HepG2 (cell line): ENCODE measurements around the gene PSORS1C1. TPM values are rescaled to one million over a fixed set of nuclear protein-coding genes. Genes with fewer than 3 reads are reported as not detected.

Experiments
- ATAC-seq: fragments of 200-7000 bp; cut with Tn5 transposase; 3 replicates; pipeline ENCODE4 v1.9.1; 2020; ENCODE audit warnings: mild to moderate bottlenecking, moderate library complexity
- BruUV-seq: library from RNA; stranded (reverse); fragments of 400-500 nt; replicated peaks from 2 replicates; lab custom pipeline; 2021; lab: Mats Ljungman, UMichigan
- CTCF ChIA-PET: fragments of 300-600 bp; formaldehyde crosslinking; extraction: SDS; loops from one replicate; lab custom pipeline; 2021; ENCODE audit warnings: low total read pairs, inconsistent platforms, low intra/inter-chr PET ratio; lab: Yijun Ruan, JAX
- POLR2A ChIA-PET: fragments of 350-600 bp; sonication (Branson Sonifier 250); formaldehyde crosslinking; loops from one replicate; lab custom pipeline; 2020; ENCODE audit warnings: antibody characterized with exemption, inconsistent platforms; lab: Yijun Ruan, JAX
- DNase-seq: peaks from one replicate; pipeline ENCODE4 v3.0.0-alpha.2; 2015; ENCODE audit warnings: low spot score
- FAIRE-seq: peaks from 3 replicates; lab custom pipeline; 2011; peaks lifted over from hg19 to GRCh38; lab: Jason Lieb, UNC
- H2AFZ ChIP-seq: one replicate; pipeline ENCODE4 v1.6.1; 2011; ENCODE audit warnings: low read length, inconsistent platforms
- H3K27ac ChIP-seq: fragments of 300-600 bp; 3 replicates; pipeline ENCODE4 v1.8.0; 2011; ENCODE audit warnings: mixed run types, mild to moderate bottlenecking, mixed read lengths, low read length, inconsistent platforms; ENCODE audit not compliant: insufficient read depth; ENCODE audit errors: extremely low read length
- H3K27me3 ChIP-seq, 2 experiments: fragments of 200-600 bp in 1 of 2; 2 replicates in 1 of 2; 3 replicates in 1 of 2; pipeline versions ENCODE4 v1.6.0 to v1.8.0; 2011; ENCODE audit warnings: low read length in 2 of 2, mild to moderate bottlenecking in 2 of 2, moderate library complexity in 2 of 2, inconsistent platforms in 1 of 2; ENCODE audit not compliant: insufficient read depth in 2 of 2, control insufficient read depth in 1 of 2
- H3K36me3 ChIP-seq, 2 experiments: fragments of 200-600 bp in 1 of 2; replicated peaks in 1 of 2; 2 replicates in 1 of 2; 3 replicates in 1 of 2; pipeline versions ENCODE4 v1.5.1 to v1.8.0; 2011; ENCODE audit warnings: low read length in 2 of 2, inconsistent platforms in 1 of 2; ENCODE audit not compliant: insufficient read depth in 2 of 2, control insufficient read depth in 1 of 2
- H3K4me1 ChIP-seq: 2 replicates; pipeline ENCODE4 v1.5.1; 2012; ENCODE audit warnings: low read length, inconsistent platforms; ENCODE audit not compliant: insufficient read depth
- H3K4me2 ChIP-seq: 2 replicates; pipeline ENCODE4 v1.6.0; 2011; ENCODE audit warnings: low read depth, low read length, inconsistent platforms
- H3K4me3 ChIP-seq, 3 experiments: fragments of 200-600 bp in 1 of 3; sonication (generic), shearing (Covaris generic) in 1 of 3; replicated peaks in 1 of 3; 2 replicates each; pipeline ENCODE4 v1.5.1; 2011 to 2016; ENCODE audit warnings: low read length in 3 of 3, inconsistent platforms in 2 of 3, low read depth in 2 of 3, mild to moderate bottlenecking in 2 of 3, control low read depth in 1 of 3, mixed read lengths in 1 of 3; ENCODE audit not compliant: insufficient read depth in 1 of 3
- H3K79me2 ChIP-seq: one replicate; pipeline ENCODE4 v1.6.1; 2011; ENCODE audit warnings: low read length, inconsistent platforms; ENCODE audit not compliant: insufficient read depth
- H3K9ac ChIP-seq: 2 replicates; pipeline ENCODE4 v1.6.0; 2011; ENCODE audit warnings: mild to moderate bottlenecking, low read depth, low read length, inconsistent platforms; ENCODE audit not compliant: insufficient read depth
- H3K9me3 ChIP-seq: 2 replicates; pipeline ENCODE4 v1.5.1; 2012; ENCODE audit warnings: mild to moderate bottlenecking, low read length
- H4K20me1 ChIP-seq: 2 replicates; pipeline ENCODE4 v1.6.0; 2011; ENCODE audit warnings: inconsistent platforms, mild to moderate bottlenecking, low read length, moderate library complexity; ENCODE audit not compliant: insufficient read depth
- ASH2L ChIP-seq: fragments of 300-600, 200-600 bp; sonication (generic); IDR thresholded peaks from 2 replicates; pipeline ENCODE4 v1.7.0; 2017; ENCODE audit warnings: low read depth, mild to moderate bottlenecking, moderate library complexity, mixed read lengths, low read length; ENCODE audit not compliant: insufficient read length
- HNF4G ChIP-seq, 2 experiments: sonication (generic) in 1 of 2; formaldehyde crosslinking in 1 of 2; IDR thresholded peaks; 2 replicates each; pipeline versions ENCODE4 v1.4.0 to v1.6.1; 2011 to 2020; ENCODE audit warnings: borderline replicate concordance in 2 of 2, low read depth in 2 of 2, mild to moderate bottlenecking in 2 of 2, low read length in 1 of 2, missing genetic modification reagents in 1 of 2, moderate library complexity in 1 of 2
- MAZ ChIP-seq, 2 experiments: sonication (generic) in 1 of 2; formaldehyde crosslinking in 1 of 2; IDR thresholded peaks; 2 replicates each; pipeline versions ENCODE4 v1.5.0 to v1.6.1; 2012 to 2020; ENCODE audit warnings: low read depth in 2 of 2, mild to moderate bottlenecking in 2 of 2, borderline replicate concordance in 1 of 2, improper control_type of control experiment in 1 of 2, low read length in 1 of 2, missing genetic modification reagents in 1 of 2, moderate library complexity in 1 of 2
- NAIF1 ChIP-seq: sonication (generic); formaldehyde crosslinking; IDR thresholded peaks from 2 replicates; pipeline ENCODE4 v1.5.0; 2020; ENCODE audit warnings: mild to moderate bottlenecking, missing genetic modification reagents, borderline replicate concordance
- NONO ChIP-seq, 2 experiments: fragments of 450-650 bp in 1 of 2; sonication (generic) in 1 of 2; formaldehyde crosslinking in 1 of 2; IDR thresholded peaks in 1 of 2; conservative IDR thresholded peaks in 1 of 2; 2 replicates each; pipeline versions ENCODE4 v1.6.1 to v1.8.0; 2017 to 2022; ENCODE audit warnings: mild to moderate bottlenecking in 1 of 2, missing genetic modification reagents in 1 of 2, moderate library complexity in 1 of 2
- NR2F6 ChIP-seq, 2 experiments: IDR thresholded peaks; 2 replicates each; pipeline ENCODE4 v1.6.1; 2016; ENCODE audit warnings: antibody characterized with exemption in 1 of 2, mild to moderate bottlenecking in 1 of 2
- PHF8 ChIP-seq: sonication (generic); formaldehyde crosslinking; IDR thresholded peaks from 2 replicates; pipeline ENCODE4 v1.5.0; 2020; ENCODE audit warnings: missing genetic modification reagents
- PITX1 ChIP-seq: sonication (generic); formaldehyde crosslinking; IDR thresholded peaks from 2 replicates; pipeline ENCODE4 v1.5.1; 2020; ENCODE audit warnings: mild to moderate bottlenecking, missing genetic modification reagents
- ZBTB7A ChIP-seq: sonication (generic); formaldehyde crosslinking; IDR thresholded peaks from 2 replicates; pipeline ENCODE4 v1.8.0; 2022; ENCODE audit warnings: mild to moderate bottlenecking, missing genetic modification reagents
- ZEB1 ChIP-seq: IDR thresholded peaks from 2 replicates; pipeline ENCODE4 v1.6.1; 2012; ENCODE audit warnings: mild to moderate bottlenecking, low read depth, inconsistent platforms; ENCODE audit not compliant: insufficient replicate concordance
- ZNF17 ChIP-seq: sonication (generic); formaldehyde crosslinking; IDR thresholded peaks from 2 replicates; pipeline ENCODE4 v1.5.0; 2020; ENCODE audit warnings: mild to moderate bottlenecking, missing genetic modification reagents
- ZNF33B ChIP-seq: sonication (generic); formaldehyde crosslinking; IDR thresholded peaks from 2 replicates; pipeline ENCODE4 v1.5.1; 2020; ENCODE audit warnings: mild to moderate bottlenecking, missing genetic modification reagents
- ZNF577 ChIP-seq: sonication (generic); formaldehyde crosslinking; IDR thresholded peaks from 2 replicates; pipeline ENCODE4 v1.4.0; 2020; ENCODE audit warnings: mild to moderate bottlenecking, low read depth, missing genetic modification reagents, borderline replicate concordance
- WGBS: methylation state at CpG from one replicate; pipeline ENCODE4 v1.1.6; 2017; ENCODE audit warnings: low lambda C conversion rate; 5-methylcytosine and 5-hydroxymethylcytosine counted together
- in situ Hi-C: cut with HindIII; loops from 2 replicates; pipeline ENCODE4 v1.10.0; 2017; ENCODE audit warnings: low pct_unique_long_range_greater_than_20kb; ENCODE audit not compliant: extremely low pct_ligation_motif_present
- intact Hi-C: fragments of 100-400 bp; cut with micrococcal nuclease; formaldehyde crosslinking; loops from one replicate; pipeline ENCODE4 v1.10.0; 2022; ENCODE audit not compliant: unreplicated experiment
- polyA plus RNA-seq, 8 experiments: library from polyadenylated mRNA; depleted of rRNA in 3 of 8; stranded (reverse) in 7 of 8; unstranded in 1 of 8; fragments of >200 nt; fragmentation: Illumina TruSeq in 4 of 8; extraction: Trizol in 4 of 8; gene quantifications; 2 replicates each; pipeline versions ENCODE4 v1.2.1 to v1.2.3, GENCODE V29; 2011 to 2016; ENCODE audit warnings: low read depth in 4 of 8, missing spikeins in 1 of 8, mixed read lengths in 1 of 8; ENCODE audit not compliant: insufficient read depth in 1 of 8
- total RNA-seq, 5 experiments: library from RNA; depleted of rRNA; stranded (reverse); fragments of >200 nt; fragmentation: Illumina TruSeq; extraction: Trizol; gene quantifications; 2 replicates each; pipeline ENCODE4 v1.2.3, GENCODE V29; 2016; ENCODE audit warnings: low read depth in 1 of 5
- TF ChIP-seq, protein P1 (sequence below): sonication (generic); formaldehyde crosslinking; IDR thresholded peaks from 2 replicates; pipeline ENCODE4 v1.5.0; 2020; ENCODE audit warnings: mild to moderate bottlenecking, missing genetic modification reagents, borderline replicate concordance
- TF ChIP-seq, protein P2 (sequence below): sonication (generic); formaldehyde crosslinking; IDR thresholded peaks from 2 replicates; pipeline ENCODE4 v1.4.0; 2020; ENCODE audit warnings: mild to moderate bottlenecking, missing genetic modification reagents
- TF ChIP-seq, protein P3 (sequence below): fragments of 450-650 bp; IDR thresholded peaks from 2 replicates; pipeline ENCODE4 v1.6.1; 2017

The PSORS1C1 gene
- total and polyA plus RNA-seq, 2 of the 13 experiments (the other 11 are each of a cell fraction or from before 2014, with no cell fraction given) = 0.01 to 0.02 TPM

DNA sequence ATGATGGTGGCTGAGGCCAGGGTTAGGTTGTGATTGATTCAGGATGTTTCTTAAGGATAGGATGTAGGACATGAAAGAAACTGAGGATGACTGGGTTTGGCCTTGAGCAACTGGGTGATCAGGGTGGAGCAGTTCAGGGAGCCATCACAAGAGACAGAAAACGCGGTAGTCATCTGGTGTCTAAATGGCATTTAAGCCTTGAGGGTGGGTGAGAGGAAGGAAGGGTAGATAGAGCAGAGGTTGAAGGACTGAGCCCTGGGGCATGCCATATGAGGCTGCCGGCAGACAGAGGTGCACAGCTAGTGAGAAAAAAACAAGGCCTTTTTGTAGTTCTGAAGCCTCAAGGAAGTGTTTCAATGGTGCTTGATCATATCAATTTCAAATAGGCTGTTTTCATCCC, 54.0 kb downstream of the PSORS1C1 start:
- Histone ChIP-seq H3K36me3 (peaks cover 7 to 9% of the 10 kb centered on the region in 2 experiments; a peak in 3 of 5 replicates), H3K9ac (no peak overlapping the region), H3K27me3 (no peaks in the 10 kb centered on the region), H2AFZ (no peak overlapping the region), H3K79me2 (no peaks in the 10 kb centered on the region), H3K27ac (no peak overlapping the region), H3K4me3 (no peak overlapping the region), H3K4me1 (no peaks in the 10 kb centered on the region), H4K20me1 (no peaks in the 10 kb centered on the region; the same call in 1 of the 2 replicates), H3K9me3 (no peaks in the 10 kb centered on the region), H3K4me2 (no peak overlapping the region)
- ChIA-PET POLR2A (interaction anchor here (1.7 kb wide), 1 partner anchor 10 kb away, joined by 3 read pairs; the partner anchor contains the start of gene TCF19), CTCF (no interaction called here)
- in situ Hi-C loops (no loop called here), intact Hi-C loops (no loop called here)
- WGBS = 96% methylated on average over 3 of the region's 3 CpGs
- TF ChIP-seq, protein P1, sequence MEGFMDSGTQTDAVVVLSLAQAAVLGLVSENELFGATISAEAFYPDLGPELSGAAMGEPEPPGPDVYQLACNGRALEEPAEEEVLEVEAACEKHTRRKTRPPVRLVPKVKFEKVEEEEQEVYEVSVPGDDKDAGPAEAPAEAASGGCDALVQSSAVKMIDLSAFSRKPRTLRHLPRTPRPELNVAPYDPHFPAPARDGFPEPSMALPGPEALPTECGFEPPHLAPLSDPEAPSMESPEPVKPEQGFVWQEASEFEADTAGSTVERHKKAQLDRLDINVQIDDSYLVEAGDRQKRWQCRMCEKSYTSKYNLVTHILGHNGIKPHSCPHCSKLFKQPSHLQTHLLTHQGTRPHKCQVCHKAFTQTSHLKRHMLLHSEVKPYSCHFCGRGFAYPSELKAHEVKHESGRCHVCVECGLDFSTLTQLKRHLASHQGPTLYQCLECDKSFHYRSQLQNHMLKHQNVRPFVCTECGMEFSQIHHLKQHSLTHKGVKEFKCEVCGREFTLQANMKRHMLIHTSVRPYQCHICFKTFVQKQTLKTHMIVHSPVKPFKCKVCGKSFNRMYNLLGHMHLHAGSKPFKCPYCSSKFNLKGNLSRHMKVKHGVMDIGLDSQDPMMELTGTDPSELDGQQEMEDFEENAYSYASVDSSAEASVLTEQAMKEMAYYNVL (CRISPR knock-in tag) = no peak
- TF ChIP-seq PITX1 (CRISPR knock-in tag) (no peak), ZNF17 (CRISPR knock-in tag) (no peak), PHF8 (CRISPR knock-in tag) (no peak), ZNF33B (no peak), ZNF577 (CRISPR knock-in tag) (no peak), NR2F6 (IDR thresholded peaks at IDR 0.05) (no peak), NR2F6 (CRISPR knock-in tag; IDR thresholded peaks at IDR 0.05) (no peak), HNF4G (IDR thresholded peaks at IDR 0.05; ENCODE audit: borderline replicate concordance, low read depth, low read length) (no peak), HNF4G (CRISPR knock-in tag; IDR thresholded peaks at IDR 0.05; ENCODE audit: borderline replicate concordance, low read depth) (no peak), ASH2L (no peak), MAZ (IDR thresholded peaks at IDR 0.05; ENCODE audit: borderline replicate concordance, low read depth, low read length) (no peak), MAZ (CRISPR knock-in tag; IDR thresholded peaks at IDR 0.05; ENCODE audit: low read depth) (no peak), NONO (IDR thresholded peaks at IDR 0.05) (no peak), NONO (CRISPR knock-in tag; conservative IDR thresholded peaks at IDR 0.05) (no peak), NAIF1 (CRISPR knock-in tag) (no peak), ZEB1 (no peak), ZBTB7A (no peak)
- TF ChIP-seq, protein P2, sequence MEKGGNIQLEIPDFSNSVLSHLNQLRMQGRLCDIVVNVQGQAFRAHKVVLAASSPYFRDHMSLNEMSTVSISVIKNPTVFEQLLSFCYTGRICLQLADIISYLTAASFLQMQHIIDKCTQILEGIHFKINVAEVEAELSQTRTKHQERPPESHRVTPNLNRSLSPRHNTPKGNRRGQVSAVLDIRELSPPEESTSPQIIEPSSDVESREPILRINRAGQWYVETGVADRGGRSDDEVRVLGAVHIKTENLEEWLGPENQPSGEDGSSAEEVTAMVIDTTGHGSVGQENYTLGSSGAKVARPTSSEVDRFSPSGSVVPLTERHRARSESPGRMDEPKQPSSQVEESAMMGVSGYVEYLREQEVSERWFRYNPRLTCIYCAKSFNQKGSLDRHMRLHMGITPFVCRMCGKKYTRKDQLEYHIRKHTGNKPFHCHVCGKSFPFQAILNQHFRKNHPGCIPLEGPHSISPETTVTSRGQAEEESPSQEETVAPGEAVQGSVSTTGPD (CRISPR knock-in tag) = no peak
- TF ChIP-seq, protein P3, sequence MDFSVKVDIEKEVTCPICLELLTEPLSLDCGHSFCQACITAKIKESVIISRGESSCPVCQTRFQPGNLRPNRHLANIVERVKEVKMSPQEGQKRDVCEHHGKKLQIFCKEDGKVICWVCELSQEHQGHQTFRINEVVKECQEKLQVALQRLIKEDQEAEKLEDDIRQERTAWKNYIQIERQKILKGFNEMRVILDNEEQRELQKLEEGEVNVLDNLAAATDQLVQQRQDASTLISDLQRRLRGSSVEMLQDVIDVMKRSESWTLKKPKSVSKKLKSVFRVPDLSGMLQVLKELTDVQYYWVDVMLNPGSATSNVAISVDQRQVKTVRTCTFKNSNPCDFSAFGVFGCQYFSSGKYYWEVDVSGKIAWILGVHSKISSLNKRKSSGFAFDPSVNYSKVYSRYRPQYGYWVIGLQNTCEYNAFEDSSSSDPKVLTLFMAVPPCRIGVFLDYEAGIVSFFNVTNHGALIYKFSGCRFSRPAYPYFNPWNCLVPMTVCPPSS = no peak
- BruUV-seq = no TSS peak
- DNase-seq (no peak), FAIRE-seq (no peak), ATAC-seq (no peak)
